Measurements from ENCODE around the gene SCN4B.
"Not testable (repeated sequence)": the region's sequence is repeated elsewhere in the genome, so short reads cannot be mapped to it uniquely, and the experiment has no call there.

Gene SCN4B, protein sequence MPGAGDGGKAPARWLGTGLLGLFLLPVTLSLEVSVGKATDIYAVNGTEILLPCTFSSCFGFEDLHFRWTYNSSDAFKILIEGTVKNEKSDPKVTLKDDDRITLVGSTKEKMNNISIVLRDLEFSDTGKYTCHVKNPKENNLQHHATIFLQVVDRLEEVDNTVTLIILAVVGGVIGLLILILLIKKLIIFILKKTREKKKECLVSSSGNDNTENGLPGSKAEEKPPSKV

DNA sequence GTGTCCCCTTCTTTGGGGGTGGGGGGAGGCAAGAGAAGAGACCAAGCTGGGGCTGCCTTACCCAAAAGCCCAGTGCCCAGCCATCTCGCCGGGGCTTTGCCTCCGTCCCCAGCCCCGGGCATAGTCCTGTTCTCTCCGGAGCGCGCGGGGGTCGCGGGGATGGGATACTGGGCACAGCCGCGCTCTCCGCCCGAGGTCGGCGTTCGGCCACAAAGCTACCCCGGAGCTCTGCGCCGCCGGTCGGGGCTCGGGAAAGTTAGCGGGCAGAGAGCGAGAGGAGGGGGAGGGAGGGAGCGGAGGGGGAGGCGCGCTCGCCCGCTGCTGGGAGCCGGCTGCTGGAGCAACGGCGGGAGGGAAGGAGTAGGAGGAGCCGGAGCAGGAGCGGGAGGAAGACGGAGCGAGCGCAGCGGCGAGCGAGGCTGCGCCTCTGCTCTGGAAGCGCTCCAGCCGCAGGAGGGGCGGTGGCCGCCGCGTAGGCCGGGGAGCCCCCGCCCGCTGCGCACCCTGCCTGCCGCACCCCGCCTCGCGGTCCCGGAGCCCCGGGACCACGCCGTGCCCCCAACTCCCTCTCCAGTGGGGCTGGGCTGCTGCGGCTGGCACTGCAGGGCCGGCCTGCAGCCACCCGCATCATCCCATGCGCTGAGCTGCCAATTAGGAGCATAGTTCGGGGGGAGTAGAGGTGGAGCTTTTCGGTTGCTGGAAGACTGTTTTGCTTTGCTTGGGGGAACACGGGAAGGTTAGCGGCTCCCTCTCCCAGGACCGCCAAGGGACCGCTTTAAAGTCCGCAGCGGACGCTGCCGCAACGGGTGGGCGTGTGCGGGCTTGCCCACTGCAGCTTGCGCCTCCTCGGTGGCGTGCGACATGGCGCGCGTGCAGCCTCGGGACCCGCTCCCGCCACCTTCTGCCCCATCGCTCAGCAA is at the start of gene SCN4B:
SCN4B (minus strand) TSS at position 272 of the 920 bp plus-strand sequence; CDS start at position 122, 150 bp downstream.
- no peak for DNase-seq

DNA sequence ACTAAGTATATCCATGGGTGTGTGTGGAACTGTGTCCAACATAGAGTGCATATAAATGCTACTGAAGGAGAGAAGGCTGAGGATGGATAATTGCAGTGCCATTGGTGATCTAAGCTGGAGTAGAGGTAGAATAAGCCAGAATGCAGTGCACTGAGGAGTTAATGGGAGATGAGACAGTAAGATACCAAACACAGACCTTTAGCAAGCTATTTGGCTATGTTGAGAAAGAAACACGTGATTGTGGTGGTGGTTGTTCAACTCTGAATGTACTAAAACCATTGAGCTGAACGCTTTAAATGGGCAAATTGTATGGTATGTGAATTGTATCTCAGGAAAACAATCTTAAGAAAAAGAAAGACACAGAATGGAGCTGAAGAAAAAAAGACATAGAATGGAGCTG is 49.3 kb upstream of the SCN4B start:
- no peak for DNase-seq

- no peak for DNase-seq
Measured at GRCh38 chr11:118200901-118201680, 48.5 kb upstream of the SCN4B start.

GRCh38 chr11:118200497-118200896 is 47.9 kb upstream of the SCN4B start:
- no peak for DNase-seq

DNA sequence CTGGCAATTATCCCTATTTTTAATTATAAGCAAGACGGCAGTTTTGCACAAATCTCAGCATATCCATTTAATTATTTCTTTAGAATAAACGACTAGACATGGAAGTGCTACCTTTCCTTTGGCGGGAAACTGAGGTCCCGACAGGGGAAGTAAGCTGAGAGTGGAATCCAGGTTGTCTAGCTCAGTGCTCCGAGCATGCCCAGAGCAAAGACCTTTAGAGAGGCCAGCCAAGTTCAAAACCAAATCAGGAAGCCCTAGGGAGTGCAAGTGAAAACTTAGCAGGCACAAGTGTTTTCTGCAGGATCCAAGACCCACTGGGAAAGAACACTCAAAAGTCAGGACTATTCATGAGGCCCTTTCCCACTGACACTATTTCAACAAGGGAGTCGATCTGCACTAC is 46.5 kb upstream of the SCN4B start:
- no peak for DNase-seq

DNA sequence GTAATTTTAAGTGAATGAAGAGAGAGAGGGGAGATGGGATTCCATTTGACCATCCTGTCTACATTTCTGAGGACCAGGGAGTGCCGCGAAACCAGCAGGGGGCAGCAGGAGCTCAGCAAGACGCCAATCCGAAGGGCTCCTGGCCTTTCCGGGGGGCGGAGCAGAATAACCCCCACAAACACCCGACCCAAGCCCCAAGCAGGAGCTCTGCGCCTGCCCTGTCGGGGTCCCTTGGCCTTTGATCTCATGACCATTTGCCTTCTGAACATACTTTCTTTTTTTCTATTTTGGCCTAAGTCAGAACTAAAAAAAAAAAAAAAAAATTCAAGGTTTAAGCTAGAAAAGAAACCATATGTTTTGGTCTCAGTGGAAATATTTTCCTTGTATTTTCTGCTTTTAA is 45.7 kb upstream of the SCN4B start:
- DNase-seq: peak; percentile 75

DNA sequence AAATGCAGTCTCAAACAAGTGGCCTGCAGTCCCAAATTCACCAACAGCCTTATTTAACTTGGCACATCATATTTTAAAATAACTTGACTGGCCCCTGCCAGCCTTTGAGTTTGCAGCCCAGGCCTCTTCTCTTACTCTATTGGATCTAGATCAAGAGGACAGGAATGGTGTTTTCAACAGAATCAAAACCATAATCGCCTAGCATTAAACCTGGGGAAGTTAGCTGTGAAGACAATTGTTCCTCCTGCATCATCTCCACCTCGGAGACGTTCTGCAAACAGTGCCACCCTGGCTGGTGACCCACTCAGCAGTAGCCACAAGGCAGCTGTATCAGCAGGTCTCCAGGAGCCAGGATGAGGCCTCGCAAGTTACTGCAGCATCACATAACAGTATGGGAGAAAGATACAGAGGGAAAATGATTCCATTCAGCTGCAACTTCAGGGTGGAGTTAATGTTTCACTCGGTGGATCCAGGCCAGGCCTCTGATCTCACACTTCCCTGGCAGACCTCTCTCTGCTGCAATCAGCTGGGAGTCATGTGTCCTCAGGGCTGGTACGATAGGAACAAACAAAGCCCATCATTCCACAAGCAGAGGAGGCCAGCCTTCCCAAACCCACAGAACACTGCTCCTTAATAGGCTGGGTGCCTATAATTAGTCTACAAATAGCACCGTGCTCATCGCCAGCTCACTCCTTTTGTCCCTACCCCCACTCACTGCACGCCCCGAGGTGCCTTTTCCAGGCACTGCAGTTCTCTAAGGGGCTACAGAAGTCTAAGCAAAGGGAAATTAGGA is 42.4 kb upstream of the SCN4B start:
- DNase-seq: no peak

GRCh38 chr11:118193910-118194566 is 41.4 kb upstream of the SCN4B start:
- no peak for DNase-seq

- DNase-seq: not testable (repeated sequence)
Measured at GRCh38 chr11:118192817-118193216, 40.2 kb upstream of the SCN4B start.

DNA sequence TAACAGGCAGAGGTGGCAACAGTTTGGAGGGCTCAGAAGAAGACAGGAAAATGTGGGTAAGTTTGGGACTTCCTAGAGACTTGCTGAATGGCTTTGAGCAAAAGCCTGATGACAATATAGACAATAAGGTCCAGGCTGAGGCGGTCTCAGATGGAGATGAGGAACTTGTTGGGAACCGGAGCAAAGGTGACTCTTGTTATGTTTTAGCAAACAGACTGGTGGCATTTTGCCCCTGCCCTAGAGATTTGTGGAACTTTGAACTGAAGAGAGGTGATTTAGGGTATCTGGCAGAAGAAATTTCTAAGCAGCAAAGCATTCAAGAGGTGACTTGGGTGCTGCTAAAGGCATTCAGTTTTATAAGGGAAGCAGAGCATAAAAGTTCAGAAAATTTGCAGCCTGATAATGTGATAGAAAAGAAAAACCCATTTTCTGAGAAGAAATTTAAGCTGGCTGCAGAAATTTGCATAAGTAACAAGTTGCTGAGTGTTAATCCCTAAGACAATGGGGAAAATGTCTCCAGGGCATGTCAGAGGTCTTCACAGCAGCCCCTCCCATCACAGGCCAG is 38.4 kb upstream of the SCN4B start:
- DNase-seq: not testable (repeated sequence)

DNA sequence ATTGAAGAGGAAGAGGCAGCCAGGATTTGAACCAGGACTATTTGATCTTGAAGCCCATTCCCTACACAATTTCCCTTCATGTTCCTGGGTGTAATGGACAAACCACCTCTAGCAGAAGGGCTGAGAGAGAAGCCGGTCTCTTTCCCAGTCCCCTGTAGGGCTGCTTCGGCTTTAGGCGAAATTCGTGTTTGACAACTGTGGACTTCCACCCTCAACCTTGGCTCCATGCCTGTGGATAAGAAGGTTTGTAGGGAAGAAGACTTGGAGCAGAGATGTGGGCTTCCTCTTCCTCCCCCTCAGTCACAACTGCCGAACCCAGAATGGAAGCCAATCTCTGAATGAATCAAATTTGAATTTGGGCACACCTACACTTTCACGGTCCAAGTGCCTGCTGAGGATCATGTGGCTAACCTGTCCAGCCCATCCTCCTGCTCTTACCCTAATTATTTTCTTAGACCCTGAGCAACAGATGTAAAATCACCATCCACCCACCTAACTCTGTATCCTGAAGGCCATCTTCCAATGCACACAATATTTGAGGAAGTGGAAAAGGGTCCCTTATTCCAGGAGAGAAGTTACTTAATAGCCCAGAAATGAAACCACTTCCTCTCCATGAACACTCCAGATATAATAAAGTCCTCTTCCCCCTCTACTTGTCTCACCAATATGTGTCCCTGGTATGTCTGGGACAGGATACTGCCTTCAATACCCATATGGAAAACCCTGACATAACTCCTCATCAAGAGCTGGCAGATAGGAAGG is 33.9 kb upstream of the SCN4B start:
- no peak for DNase-seq

- DNase-seq: no peak
Measured at GRCh38 chr11:118184784-118185579, 32.4 kb upstream of the SCN4B start.

- not testable (repeated sequence) for DNase-seq
Measured at GRCh38 chr11:118183691-118184090, 31.1 kb upstream of the SCN4B start.

DNA sequence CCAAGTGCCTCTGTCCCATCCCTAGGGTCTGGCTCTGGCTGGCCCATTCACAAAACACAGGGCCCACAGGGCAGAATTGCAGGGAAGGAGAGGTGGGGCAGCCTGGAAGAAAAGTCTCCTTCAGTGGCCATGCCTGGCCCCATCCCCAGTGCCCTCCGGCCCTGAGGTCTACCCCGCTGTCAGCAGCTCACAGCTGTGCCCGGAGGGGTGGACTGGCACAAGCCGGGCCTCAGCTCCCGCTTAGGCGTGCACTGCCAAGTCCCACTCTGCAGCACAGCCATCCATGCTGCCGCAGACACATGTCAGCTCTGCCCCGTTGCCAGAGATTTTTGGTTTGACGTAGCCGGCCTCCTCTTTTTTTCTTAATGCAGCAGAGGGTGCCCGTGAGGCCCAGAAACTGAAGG is 27.7 kb upstream of the SCN4B start:
- no peak for DNase-seq

- no peak for DNase-seq
Measured at GRCh38 chr11:118176778-118177134, 24.1 kb upstream of the SCN4B start.

DNA sequence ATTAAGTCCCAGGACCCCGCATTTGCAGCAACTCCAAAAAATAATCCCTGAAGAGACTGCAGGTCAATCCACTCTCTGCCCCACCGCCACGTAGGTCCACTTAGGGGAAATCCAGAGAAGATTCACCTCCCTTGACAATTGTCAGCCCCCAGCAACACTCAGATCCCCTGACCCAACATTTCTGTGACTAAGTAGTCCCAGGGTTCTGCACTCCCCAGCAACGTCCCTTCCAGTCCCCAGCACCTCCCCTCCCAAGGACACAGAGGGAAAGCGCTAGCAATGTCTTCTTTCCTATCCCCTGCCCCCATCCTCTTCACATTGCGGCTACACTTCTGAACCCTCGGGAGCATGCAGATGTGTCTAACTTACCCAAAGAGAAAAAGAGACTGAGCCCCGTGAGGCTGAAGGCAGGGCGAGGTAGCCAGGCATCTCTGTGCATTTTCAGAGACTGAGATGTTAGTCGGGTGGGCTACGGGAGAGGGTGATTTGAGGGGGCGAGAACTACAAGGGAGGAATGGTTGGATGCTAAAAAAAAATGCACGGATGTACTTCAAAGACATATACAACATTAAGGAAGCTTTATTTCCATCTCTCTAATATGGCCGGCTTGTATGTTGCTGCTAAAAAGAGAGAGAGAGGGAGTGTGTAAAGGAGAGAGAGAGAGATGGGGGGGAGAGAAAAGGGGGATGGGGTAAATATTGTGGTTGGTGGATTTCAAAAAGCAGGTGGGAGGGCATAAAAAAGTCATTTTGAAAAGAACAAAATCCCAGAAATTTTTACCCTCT is 23.6 kb upstream of the SCN4B start, which contains the start of gene SCN2B:
SCN2B (minus strand) TSS at position 647 of the 785 bp plus-strand sequence; CDS start at position 439, 208 bp downstream.
- DNase-seq: no peak

DNA sequence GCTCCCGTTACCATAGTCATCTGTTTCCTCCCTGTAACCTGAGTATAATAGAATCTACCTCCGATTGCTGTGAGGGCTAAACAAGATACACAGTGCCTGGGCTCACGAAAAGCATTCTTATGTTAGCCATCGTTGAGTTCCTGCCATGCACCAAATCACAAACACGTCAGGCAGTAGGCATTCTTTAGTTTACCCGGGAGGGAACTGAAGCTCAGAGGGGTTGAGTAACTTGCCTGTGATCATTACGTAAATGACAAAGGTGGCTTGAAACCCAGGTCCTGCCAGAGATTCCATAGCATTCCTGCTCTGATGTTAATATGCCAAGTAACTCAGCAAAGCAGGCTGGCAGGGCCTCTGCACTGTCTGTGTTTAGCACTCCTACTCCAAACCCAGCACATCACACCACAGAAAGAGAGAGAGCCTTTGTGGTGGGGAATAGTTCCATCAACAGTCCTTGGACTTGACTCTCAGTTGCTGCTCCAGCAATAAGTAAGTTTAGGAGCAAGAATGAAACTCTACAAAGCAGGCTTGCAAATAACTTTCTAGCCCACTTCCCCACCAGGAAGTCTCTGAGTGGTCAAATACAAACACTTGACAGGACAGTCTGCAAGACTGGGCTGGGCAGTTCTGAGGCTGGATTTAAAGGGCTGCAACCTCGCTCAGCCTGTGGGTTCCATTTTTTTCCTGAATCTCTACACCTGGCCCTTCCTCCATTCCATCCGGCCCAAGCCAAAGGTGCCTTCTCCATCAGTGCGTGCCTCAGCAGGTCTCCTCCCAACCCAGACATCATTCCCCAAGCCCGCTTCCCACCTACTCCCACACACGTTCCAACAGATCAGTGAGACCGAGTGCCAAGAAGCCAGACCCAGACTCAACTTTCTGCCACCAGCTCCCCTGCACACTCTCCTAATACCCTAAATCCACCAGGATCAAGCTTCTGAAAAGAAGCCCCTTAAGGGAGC is 22.7 kb upstream of the SCN4B start:
- DNase-seq: no peak

All from activated CD4-positive, alpha-beta T cell treated with anti-CD3 and anti-CD28 coated beads for 1 hour (primary cell).